Brain microvascular endothelial cell (primary cell): ENCODE data around the gene PBRM1.
A peak's percentile ranks its signal among the peaks of the same experiment; 100 is the strongest.

Experiments
- DNase-seq: peaks from one replicate; pipeline ENCODE4 v3.0.0-alpha.2; 2020
- H3K27ac ChIP-seq: fragments of 250-450 bp; sonication (Bioruptor Pico); 2 replicates; pipeline ENCODE4 v1.5.1; 2020; ENCODE audit warnings: mild to moderate bottlenecking, moderate library complexity
- H3K27me3 ChIP-seq: fragments of 250-450 bp; sonication (Bioruptor Pico); replicated peaks from 2 replicates; pipeline ENCODE4 v1.5.1; 2020; ENCODE audit warnings: mild to moderate bottlenecking
- H3K36me3 ChIP-seq: fragments of 250-450 bp; sonication (Bioruptor Pico); replicated peaks from 2 replicates; pipeline ENCODE4 v1.5.1; 2020; ENCODE audit warnings: mild to moderate bottlenecking
- H3K4me3 ChIP-seq: 2 replicates; pipeline ENCODE4 v1.5.1; 2011; ENCODE audit warnings: low read depth, mild to moderate bottlenecking, control low read depth, low read length, moderate library complexity
- in situ Hi-C: cut with HindIII; loops from 2 replicates; pipeline ENCODE4 v1.10.0; 2017; ENCODE audit warnings: low sequenced_read_pairs, low pct_ligation_motif_present
- TF ChIP-seq, protein P1 (sequence below): IDR thresholded peaks from 2 replicates; pipeline ENCODE4 v1.5.1; 2011; ENCODE audit warnings: low read depth, mild to moderate bottlenecking, moderate library complexity, low read length, control low read depth, inconsistent platforms; ENCODE audit errors: missing control alignments

Gene PBRM1

GRCh38 chr3:52614689-52615088 lies 71.0 kb downstream of the PBRM1 start:
- H3K27ac ChIP-seq, result no peak overlapping the region
- no peak overlapping the region for H3K4me3 ChIP-seq
- TF ChIP-seq, protein P1, sequence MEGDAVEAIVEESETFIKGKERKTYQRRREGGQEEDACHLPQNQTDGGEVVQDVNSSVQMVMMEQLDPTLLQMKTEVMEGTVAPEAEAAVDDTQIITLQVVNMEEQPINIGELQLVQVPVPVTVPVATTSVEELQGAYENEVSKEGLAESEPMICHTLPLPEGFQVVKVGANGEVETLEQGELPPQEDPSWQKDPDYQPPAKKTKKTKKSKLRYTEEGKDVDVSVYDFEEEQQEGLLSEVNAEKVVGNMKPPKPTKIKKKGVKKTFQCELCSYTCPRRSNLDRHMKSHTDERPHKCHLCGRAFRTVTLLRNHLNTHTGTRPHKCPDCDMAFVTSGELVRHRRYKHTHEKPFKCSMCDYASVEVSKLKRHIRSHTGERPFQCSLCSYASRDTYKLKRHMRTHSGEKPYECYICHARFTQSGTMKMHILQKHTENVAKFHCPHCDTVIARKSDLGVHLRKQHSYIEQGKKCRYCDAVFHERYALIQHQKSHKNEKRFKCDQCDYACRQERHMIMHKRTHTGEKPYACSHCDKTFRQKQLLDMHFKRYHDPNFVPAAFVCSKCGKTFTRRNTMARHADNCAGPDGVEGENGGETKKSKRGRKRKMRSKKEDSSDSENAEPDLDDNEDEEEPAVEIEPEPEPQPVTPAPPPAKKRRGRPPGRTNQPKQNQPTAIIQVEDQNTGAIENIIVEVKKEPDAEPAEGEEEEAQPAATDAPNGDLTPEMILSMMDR, result no peak
- H3K36me3 ChIP-seq, result peaks cover 11% of the 10 kb centered on the region
- no peaks in the 10 kb centered on the region for H3K27me3 ChIP-seq
- in situ Hi-C loops, result no loop called here
- peak; percentile 20 for DNase-seq

DNA sequence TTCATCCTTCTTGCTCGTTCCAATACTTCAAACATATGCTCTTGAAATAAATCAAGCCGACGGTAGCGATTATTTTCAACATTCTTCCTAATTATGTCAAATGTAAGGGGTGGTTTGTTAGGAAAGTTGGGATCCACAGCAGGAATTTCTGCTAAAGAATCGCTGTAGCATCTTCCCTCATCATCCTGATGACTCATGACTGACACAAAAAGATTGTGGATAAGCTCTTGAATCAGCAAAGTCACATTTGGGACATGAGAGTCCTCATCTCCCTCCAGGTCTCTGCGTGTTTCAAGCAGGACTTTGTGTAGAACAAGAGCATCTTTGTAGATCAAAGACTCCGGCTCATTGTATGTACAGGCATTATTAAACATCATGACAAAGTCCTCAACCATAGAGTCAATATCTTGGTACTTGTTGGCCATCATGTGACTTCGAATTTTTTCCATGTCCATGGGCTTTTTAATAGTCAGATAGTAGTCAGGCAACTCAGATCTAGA lies 76.3 kb downstream of the PBRM1 start:
- Histone ChIP-seq H3K4me3 (no peak overlapping the region), H3K27ac (no peak overlapping the region), H3K27me3 (no peaks in the 10 kb centered on the region), H3K36me3 (peaks cover 18% of the 10 kb centered on the region)
- in situ Hi-C loops, result no loop called here
- no peak for DNase-seq
- TF ChIP-seq, protein P1, result no peak

DNA sequence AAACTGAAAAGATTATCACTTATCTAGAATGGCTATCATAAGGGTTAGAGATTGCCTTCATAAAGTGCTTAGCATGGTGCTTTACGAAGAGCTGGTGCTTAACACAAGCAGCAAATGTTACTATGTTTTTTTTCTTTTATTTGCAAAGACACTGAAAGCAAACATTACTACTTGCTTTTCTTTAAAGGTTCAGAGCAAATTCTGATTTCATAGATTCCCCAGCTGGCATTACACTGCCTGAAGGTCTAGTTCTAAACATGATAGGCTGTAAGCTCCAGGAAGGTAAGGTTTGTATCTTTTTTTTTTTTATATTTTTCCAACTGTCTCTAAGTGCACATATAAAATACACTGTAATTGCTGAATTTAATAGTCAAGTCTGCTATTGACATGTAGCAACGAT lies 77.4 kb downstream of the PBRM1 start:
- no peak for DNase-seq
- H3K27ac ChIP-seq, result no peak overlapping the region
- TF ChIP-seq, protein P1, result no peak
- peaks cover 25% of the 10 kb centered on the region for H3K36me3 ChIP-seq
- in situ Hi-C loops, result no loop called here
- H3K27me3 ChIP-seq, result no peaks in the 10 kb centered on the region
- no peak overlapping the region for H3K4me3 ChIP-seq

DNA sequence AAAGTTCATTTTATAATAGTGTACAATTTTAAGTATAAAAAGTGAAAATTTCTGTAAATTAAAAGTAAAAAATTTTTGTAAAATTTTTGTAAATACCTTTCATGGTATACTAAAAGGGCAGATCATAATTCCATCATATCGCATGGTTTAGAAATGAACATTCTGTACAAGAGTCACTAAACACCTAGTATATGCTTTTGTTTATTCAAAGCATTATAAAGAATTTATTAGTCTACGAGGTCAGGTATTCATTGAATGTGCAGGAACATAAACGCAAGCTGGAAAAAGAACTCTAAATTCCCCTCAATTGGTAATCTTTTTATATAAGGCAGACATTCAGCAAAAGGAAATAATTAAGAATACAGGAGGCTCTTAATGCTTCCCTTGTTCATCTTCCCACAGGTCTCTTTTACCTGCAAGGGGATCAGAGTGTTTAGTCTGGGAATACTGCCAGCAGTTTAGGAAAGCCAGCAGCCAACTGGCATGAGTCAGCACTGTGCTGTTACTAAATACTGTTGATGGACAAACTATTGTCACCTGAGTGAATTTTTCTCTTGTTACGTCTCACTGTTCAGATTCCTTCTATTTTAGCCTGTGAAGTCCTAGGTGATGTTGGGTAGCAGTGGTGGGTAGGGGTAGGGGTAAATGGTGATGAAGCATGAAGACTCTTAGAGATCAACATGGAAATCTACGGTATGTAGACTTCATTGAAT lies 79.2 kb downstream of the PBRM1 start:
- TF ChIP-seq, protein P1, result no peak
- H3K36me3 ChIP-seq, result peaks cover 32% of the 10 kb centered on the region

DNA sequence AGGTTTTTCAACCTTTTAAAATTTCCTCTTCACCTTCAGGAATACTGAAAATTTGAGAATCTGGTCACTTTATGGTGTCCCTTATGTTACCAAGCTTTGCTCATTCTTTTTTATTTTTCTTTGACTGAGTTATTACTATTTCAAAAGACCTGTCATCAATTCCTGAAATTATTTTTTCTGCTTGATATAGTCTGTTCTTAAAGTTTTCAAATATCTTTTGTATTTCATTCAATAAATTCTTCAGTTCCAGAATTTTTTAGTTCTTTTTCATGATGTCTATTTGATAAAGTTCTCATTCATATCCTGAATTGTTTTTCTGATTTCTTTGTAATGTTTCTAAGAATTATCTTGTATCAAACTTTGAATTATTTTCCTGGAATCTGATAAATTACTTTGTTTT lies 85.5 kb downstream of the PBRM1 start:
- in situ Hi-C loops, result no loop called here
- no peak for DNase-seq
- Histone ChIP-seq H3K27ac (no peak overlapping the region), H3K27me3 (no peaks in the 10 kb centered on the region), H3K36me3 (peaks cover 38% of the 10 kb centered on the region), H3K4me3 (no peak overlapping the region)
- TF ChIP-seq, protein P1, result no peak

More for the DNA sequence above, 79.2 kb downstream of the PBRM1 start:
- in situ Hi-C loops, result no loop called here
- Histone ChIP-seq H3K4me3 (no peak overlapping the region), H3K27ac (no peak overlapping the region), H3K27me3 (no peaks in the 10 kb centered on the region)
- DNase-seq, result peak; percentile 14

- H3K27ac ChIP-seq, result no peak overlapping the region
- no peak overlapping the region for H3K4me3 ChIP-seq
- H3K27me3 ChIP-seq, result no peaks in the 10 kb centered on the region
- no peak for DNase-seq
- in situ Hi-C loops, result no loop called here
- TF ChIP-seq, protein P1, result no peak
- peaks cover 28% of the 10 kb centered on the region for H3K36me3 ChIP-seq
Measured at GRCh38 chr3:52596658-52597265, 89.0 kb downstream of the PBRM1 start.
